ENCODE measurements around the gene TMPRSS11D.

TMPRSS11D gene, protein sequence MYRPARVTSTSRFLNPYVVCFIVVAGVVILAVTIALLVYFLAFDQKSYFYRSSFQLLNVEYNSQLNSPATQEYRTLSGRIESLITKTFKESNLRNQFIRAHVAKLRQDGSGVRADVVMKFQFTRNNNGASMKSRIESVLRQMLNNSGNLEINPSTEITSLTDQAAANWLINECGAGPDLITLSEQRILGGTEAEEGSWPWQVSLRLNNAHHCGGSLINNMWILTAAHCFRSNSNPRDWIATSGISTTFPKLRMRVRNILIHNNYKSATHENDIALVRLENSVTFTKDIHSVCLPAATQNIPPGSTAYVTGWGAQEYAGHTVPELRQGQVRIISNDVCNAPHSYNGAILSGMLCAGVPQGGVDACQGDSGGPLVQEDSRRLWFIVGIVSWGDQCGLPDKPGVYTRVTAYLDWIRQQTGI

DNA sequence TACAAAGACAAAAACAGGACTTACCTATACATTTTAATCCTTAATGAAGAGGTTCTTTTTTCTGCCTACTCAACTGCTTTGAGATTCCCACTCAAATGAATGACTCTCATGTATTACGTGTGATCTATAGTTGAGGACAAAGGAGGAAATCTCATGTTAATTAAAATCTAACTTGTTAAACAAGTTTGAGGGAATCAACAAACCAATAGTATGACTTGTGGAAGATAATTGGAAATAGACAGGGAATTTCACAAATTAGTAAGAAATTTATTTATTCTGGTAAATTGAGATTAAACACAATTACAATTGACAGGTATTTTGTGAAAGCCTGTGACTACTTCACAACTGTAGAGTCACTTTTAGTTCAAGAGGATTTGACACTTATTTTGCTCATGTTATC, at the start of gene TMPRSS11D:
TMPRSS11D (minus strand) TSS at position 101 of the 400 bp plus-strand sequence; CDS start at position 32, 69 bp downstream.
- H4K20me1 ChIP-seq, result no peaks in the 10 kb centered on the region
- no peaks in the 10 kb centered on the region for H3K4me1 ChIP-seq
- H3K27ac ChIP-seq, result no peak within 1 kb of the TSS
- no peaks in the 10 kb centered on the region for H3K27me3 ChIP-seq
- no peak for TF ChIP-seq Cebpa-rat (IDR thresholded peaks at IDR 0.05)
- no peaks in the 10 kb centered on the region for H3K9me3 ChIP-seq
- H3K4me3 ChIP-seq, result no peak within 1 kb of the TSS
- no peak within 1 kb of the TSS for H3K4me2 ChIP-seq
- no peaks in the 10 kb centered on the region for H3K36me3 ChIP-seq
- no peak within 1 kb of the TSS for H3K9ac ChIP-seq

DNA sequence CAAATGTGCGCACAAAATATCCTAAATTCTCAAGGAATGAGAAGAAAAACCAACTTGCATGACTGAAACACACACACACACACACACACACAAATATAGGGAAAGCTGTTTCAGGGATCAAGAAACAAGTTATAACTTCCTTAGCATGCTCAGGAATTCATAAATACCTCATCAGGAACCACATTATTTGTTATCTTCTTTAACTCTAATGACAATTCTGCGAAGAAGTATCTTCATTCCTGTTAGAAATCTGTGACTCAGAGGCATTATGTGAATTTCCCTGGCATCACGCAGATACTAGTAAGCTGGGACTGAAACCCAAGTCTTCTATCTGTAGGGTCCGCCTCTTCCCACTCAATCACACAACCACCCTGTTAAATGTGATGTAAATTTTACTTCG, 49.2 kb upstream of the TMPRSS11D start:
- no peak overlapping the region; the same call in 1 of the 2 replicates for H3K27ac ChIP-seq
- peaks cover 12% of the 10 kb centered on the region for H3K9me3 ChIP-seq
- TF ChIP-seq Cebpa-rat (IDR thresholded peaks at IDR 0.05), result no peak
- no peaks in the 10 kb centered on the region for H3K27me3 ChIP-seq
- H3K4me1 ChIP-seq, result peaks cover 52% of the 10 kb centered on the region
- no peak overlapping the region for H3K4me3 ChIP-seq
- H4K20me1 ChIP-seq, result no peaks in the 10 kb centered on the region
- H3K36me3 ChIP-seq, result no peaks in the 10 kb centered on the region
- H3K4me2 ChIP-seq, result peak overlapping the region; percentile 22
- H3K9ac ChIP-seq, result no peak overlapping the region

- Histone ChIP-seq H3K36me3 (no peaks in the 10 kb centered on the region), H3K4me3 (no peak overlapping the region), H3K9me3 (peaks cover 23% of the 10 kb centered on the region), H4K20me1 (no peaks in the 10 kb centered on the region), H3K27ac (no peak overlapping the region), H3K9ac (no peak overlapping the region), H3K4me1 (peaks cover 46% of the 10 kb centered on the region), H3K27me3 (no peaks in the 10 kb centered on the region), H3K4me2 (no peak overlapping the region)
- no peak for TF ChIP-seq Cebpa-rat (IDR thresholded peaks at IDR 0.05)
Measured at GRCh38 chr4:67931256-67931655, 47.5 kb upstream of the TMPRSS11D start.

DNA sequence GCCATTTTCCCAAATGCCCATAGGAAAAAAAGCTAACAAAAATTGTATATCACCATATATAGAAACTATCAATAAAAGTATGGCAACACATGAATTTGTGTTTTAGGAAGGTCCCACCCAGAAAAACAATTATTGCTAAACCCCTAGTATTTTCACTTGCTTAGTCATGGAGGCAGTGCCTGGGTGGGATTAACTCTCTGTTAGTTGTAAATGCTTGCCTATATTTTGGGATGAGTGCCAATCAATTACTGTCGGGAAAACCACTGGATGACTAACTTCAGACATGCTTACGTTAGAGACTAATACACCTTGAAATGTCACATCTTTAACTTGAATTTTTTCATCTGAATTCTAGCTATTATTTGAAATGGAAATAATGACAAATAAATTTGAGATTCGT, 45.6 kb upstream of the TMPRSS11D start:
- Histone ChIP-seq H3K4me3 (no peak overlapping the region), H3K9ac (no peak overlapping the region), H3K4me1 (peaks cover 28% of the 10 kb centered on the region), H3K36me3 (no peaks in the 10 kb centered on the region), H3K4me2 (no peak overlapping the region), H3K27ac (no peak overlapping the region), H4K20me1 (no peaks in the 10 kb centered on the region), H3K27me3 (no peaks in the 10 kb centered on the region), H3K9me3 (peaks cover 36% of the 10 kb centered on the region)
- TF ChIP-seq Cebpa-rat (IDR thresholded peaks at IDR 0.05), result no peak

DNA sequence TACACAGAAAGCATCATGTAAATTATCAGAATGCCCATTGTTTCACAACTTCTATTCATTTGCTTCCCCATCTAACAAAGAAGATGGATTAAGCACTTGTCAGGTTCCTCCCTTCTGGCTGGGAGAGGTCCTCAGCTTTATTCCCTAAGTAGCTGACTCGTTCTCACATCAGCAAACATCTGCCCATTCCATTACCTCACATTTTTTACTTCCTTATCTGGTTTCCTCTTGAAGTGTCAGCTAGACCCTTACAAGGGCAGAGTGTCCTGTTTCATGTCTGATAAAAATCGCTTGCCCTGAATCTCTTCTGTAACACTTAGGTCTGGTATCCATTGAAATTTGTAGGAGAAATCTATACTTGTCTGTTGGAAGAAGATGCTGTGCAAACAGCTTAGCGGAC, 44.7 kb upstream of the TMPRSS11D start:
- H3K9ac ChIP-seq, result no peak overlapping the region
- H3K27me3 ChIP-seq, result no peaks in the 10 kb centered on the region
- no peaks in the 10 kb centered on the region for H4K20me1 ChIP-seq
- H3K4me3 ChIP-seq, result no peak overlapping the region
- peak overlapping the region; percentile 31 for H3K4me2 ChIP-seq
- no peaks in the 10 kb centered on the region for H3K36me3 ChIP-seq
- peaks cover 38% of the 10 kb centered on the region for H3K9me3 ChIP-seq
- H3K27ac ChIP-seq, result no peak overlapping the region
- no peak for TF ChIP-seq Cebpa-rat (IDR thresholded peaks at IDR 0.05)
- H3K4me1 ChIP-seq, result peaks cover 19% of the 10 kb centered on the region

DNA sequence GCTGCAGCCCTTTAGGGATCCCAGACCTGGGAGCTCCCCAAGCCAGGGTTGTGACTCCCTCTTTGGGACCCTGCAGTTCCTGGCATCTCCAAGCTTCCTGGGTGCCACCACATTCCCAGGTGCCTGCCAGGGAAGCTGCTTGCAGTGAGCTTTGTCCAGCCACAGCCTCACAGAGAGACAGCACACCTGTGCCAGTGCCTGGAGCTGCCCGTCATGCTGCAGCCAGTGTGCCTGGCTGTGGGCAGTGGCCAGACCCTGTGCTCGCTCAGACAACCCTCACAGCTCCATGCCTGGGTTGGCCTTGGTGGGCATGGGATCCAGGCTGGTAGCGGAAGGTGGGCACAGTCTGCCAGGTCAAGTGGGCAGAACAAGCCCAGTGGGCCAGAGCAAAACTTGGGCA, 43.4 kb upstream of the TMPRSS11D start:
- Histone ChIP-seq H3K4me3 (no peak overlapping the region), H3K9ac (no peak overlapping the region), H3K27ac (no peak overlapping the region), H3K4me2 (no peak overlapping the region), H3K27me3 (no peaks in the 10 kb centered on the region), H3K9me3 (peaks cover 31% of the 10 kb centered on the region), H3K36me3 (no peaks in the 10 kb centered on the region), H3K4me1 (peaks cover 16% of the 10 kb centered on the region), H4K20me1 (no peaks in the 10 kb centered on the region)
- no peak for TF ChIP-seq Cebpa-rat (IDR thresholded peaks at IDR 0.05)

GRCh38 chr4:67926485-67926884, 42.7 kb upstream of the TMPRSS11D start:
- Histone ChIP-seq H3K4me2 (no peak overlapping the region), H3K36me3 (no peaks in the 10 kb centered on the region), H3K4me3 (no peak overlapping the region), H3K27ac (no peak overlapping the region), H3K27me3 (no peaks in the 10 kb centered on the region), H4K20me1 (no peaks in the 10 kb centered on the region), H3K4me1 (peaks cover 16% of the 10 kb centered on the region), H3K9me3 (peaks cover 29% of the 10 kb centered on the region), H3K9ac (no peak overlapping the region)
- TF ChIP-seq Cebpa-rat (IDR thresholded peaks at IDR 0.05), result no peak

- Histone ChIP-seq H3K9me3 (peaks cover 29% of the 10 kb centered on the region), H3K4me2 (peak overlapping the region; percentile 25), H4K20me1 (no peaks in the 10 kb centered on the region), H3K4me1 (peaks cover 9% of the 10 kb centered on the region), H3K9ac (no peak overlapping the region), H3K4me3 (no peak overlapping the region), H3K36me3 (no peaks in the 10 kb centered on the region), H3K27me3 (no peaks in the 10 kb centered on the region), H3K27ac (no peak overlapping the region)
- TF ChIP-seq Cebpa-rat (IDR thresholded peaks at IDR 0.05), result no peak
Measured at GRCh38 chr4:67922697-67923096, 38.9 kb upstream of the TMPRSS11D start.

GRCh38 chr4:67918428-67918827, 34.6 kb upstream of the TMPRSS11D start:
- no peak overlapping the region for H3K27ac ChIP-seq
- no peak overlapping the region for H3K4me2 ChIP-seq
- H4K20me1 ChIP-seq, result no peaks in the 10 kb centered on the region
- H3K9ac ChIP-seq, result no peak overlapping the region
- no peaks in the 10 kb centered on the region for H3K9me3 ChIP-seq
- H3K4me1 ChIP-seq, result peaks cover 8% of the 10 kb centered on the region
- no peaks in the 10 kb centered on the region for H3K27me3 ChIP-seq
- no peak for TF ChIP-seq Cebpa-rat (IDR thresholded peaks at IDR 0.05)
- no peaks in the 10 kb centered on the region for H3K36me3 ChIP-seq
- no peak overlapping the region for H3K4me3 ChIP-seq

- H3K4me3 ChIP-seq, result no peak overlapping the region
- no peaks in the 10 kb centered on the region for H3K9me3 ChIP-seq
- no peak overlapping the region for H3K4me2 ChIP-seq
- no peaks in the 10 kb centered on the region for H3K27me3 ChIP-seq
- H3K9ac ChIP-seq, result no peak overlapping the region
- H4K20me1 ChIP-seq, result no peaks in the 10 kb centered on the region
- no peak overlapping the region for H3K27ac ChIP-seq
- no peak for TF ChIP-seq Cebpa-rat (IDR thresholded peaks at IDR 0.05)
- H3K36me3 ChIP-seq, result no peaks in the 10 kb centered on the region
- H3K4me1 ChIP-seq, result no peaks in the 10 kb centered on the region
Measured at GRCh38 chr4:67915400-67915966, 31.7 kb upstream of the TMPRSS11D start.
